Left lung (tissue), 14 donors: ENCODE results near the gene TRMT13. TPM values are rescaled to one million over a fixed set of nuclear protein-coding genes. Genes with fewer than 3 reads are reported as not detected.

Experiments used
- ATAC-seq: fragments of 200-7000 bp; cut with Tn5 transposase; one replicate; pipeline ENCODE4 v1.9.1; 2020; ENCODE audit warnings: moderate library complexity
- DNase-seq, 4 donors: peaks; one replicate each; pipeline ENCODE4 v3.0.0-alpha.2; 2013 to 2020
- H3K27ac ChIP-seq, 2 donors: fragments of 200-600 bp; sonication (generic) in 1 of 2; one replicate each; pipeline versions ENCODE4 v1.5.0 to v1.8.0; 2020 to 2021
- H3K27me3 ChIP-seq, 2 donors: fragments of 200-600 bp; sonication (generic) in 1 of 2; one replicate each; pipeline versions ENCODE4 v1.5.0 to v1.8.0; 2020 to 2021
- H3K36me3 ChIP-seq, 2 donors: fragments of 200-600 bp; sonication (generic) in 1 of 2; one replicate each; pipeline versions ENCODE4 v1.5.0 to v1.8.0; 2020 to 2021
- H3K4me1 ChIP-seq, 2 donors: fragments of 200-600 bp; one replicate each; pipeline ENCODE4 v1.8.0; 2021
- H3K4me3 ChIP-seq, 2 donors: fragments of 200-600 bp; sonication (generic) in 1 of 2; one replicate each; pipeline versions ENCODE4 v1.5.0 to v1.8.0; 2020 to 2021; ENCODE audit warnings: mild to moderate bottlenecking in 1 of 2
- H3K9me3 ChIP-seq, 2 donors: fragments of 200-600 bp; sonication (generic) in 1 of 2; one replicate each; pipeline versions ENCODE4 v1.5.0 to v1.8.0; 2020 to 2021
- intact Hi-C, 2 donors: fragments of 100-400 bp; cut with DNase I; formaldehyde crosslinking; loops; one replicate each; pipeline versions ENCODE4 v1.11.2 to v1.14.2; 2022
- long read RNA-seq, 12 donors: library from polyadenylated mRNA in 2 of 12; unstranded in 2 of 12; transcript quantifications; one replicate each; pipeline ENCODE4 v2.0.0 and lab custom pipeline, GENCODE V29; 2019 to 2026
- polyA plus RNA-seq, 6 donors: library from polyadenylated mRNA; unstranded; fragments of 120-200 nt; gene quantifications; one replicate each; pipeline ENCODE4 v1.2.1, GENCODE V29; 2013; ENCODE audit not compliant: insufficient read length in 6 of 6
- total RNA-seq, 2 donors: library from RNA; stranded (reverse); fragmentation: NEBNext Ultra II Directional; extraction: Animal tissue kit (Norgen Biotek cat#: 25700); gene quantifications; one replicate each; pipeline ENCODE4 v1.2.1, GENCODE V29; 2021
- TF ChIP-seq, protein P1 (sequence below), 2 donors: fragments of 200-600 bp; sonication (generic) in 1 of 2; IDR thresholded peaks; one replicate each; pipeline versions ENCODE4 v1.5.0 to v1.8.0; 2021; ENCODE audit warnings: antibody characterized with exemption in 2 of 2
- donor health status: DM: no; HTN: yes; CAD: no.
- donor health status: DM: no; HTN: no; CAD: no.

TRMT13 gene, protein sequence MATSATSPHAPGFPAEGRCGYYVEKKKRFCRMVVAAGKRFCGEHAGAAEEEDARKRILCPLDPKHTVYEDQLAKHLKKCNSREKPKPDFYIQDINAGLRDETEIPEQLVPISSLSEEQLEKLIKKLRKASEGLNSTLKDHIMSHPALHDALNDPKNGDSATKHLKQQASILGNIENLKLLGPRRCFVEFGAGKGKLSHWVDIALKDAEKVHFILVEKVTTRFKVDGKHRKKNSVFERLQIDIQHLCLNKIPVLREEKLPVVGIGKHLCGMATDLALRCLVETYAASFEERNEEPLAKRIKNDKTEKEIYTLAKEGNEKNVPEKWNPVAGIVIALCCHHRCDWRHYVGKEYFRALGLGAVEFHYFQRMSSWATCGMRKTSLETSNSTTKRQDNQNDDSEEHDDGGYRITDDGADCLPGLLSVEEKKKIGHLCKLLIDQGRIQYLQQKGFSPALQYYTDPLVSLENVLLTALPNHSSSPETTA
- 10 to 100 TPM in 1 of 2 donors, 1 to 10 TPM in 1; 8.9 to 13.9 TPM for total RNA-seq
- 10 to 100 TPM; 37.9 to 53.6 (median 50.1) TPM for polyA plus RNA-seq
- long read RNA-seq, donor 1, partial matches to known transcripts, result 67 of 72 reads
- long read RNA-seq, donor 1, other reads (novel, unspliced or antisense), result 0 of 72 reads
- long read RNA-seq, donor 2, partial matches to known transcripts, result 6 of 13 reads
- long read RNA-seq, donor 2, other reads (novel, unspliced or antisense), result 0 of 13 reads
- long read RNA-seq, donor 3, partial matches to known transcripts, result 7 of 12 reads
- long read RNA-seq, donor 3, other reads (novel, unspliced or antisense), result 0 of 12 reads
- long read RNA-seq, donor 4, partial matches to known transcripts, result 4 of 6 reads
- long read RNA-seq, donor 4, other reads (novel, unspliced or antisense), result 2 of 6 reads
- long read RNA-seq, donor 5, partial matches to known transcripts, result 25 of 27 reads
- long read RNA-seq, donor 5, other reads (novel, unspliced or antisense), result 0 of 27 reads
- long read RNA-seq, donor 6, partial matches to known transcripts, result 5 of 6 reads
- long read RNA-seq, donor 6, other reads (novel, unspliced or antisense), result 0 of 6 reads
- long read RNA-seq, donor 7, partial matches to known transcripts, result 15 of 16 reads
- long read RNA-seq, donor 7, other reads (novel, unspliced or antisense), result 0 of 16 reads
- long read RNA-seq, donor 8, partial matches to known transcripts, result 11 of 13 reads
- long read RNA-seq, donor 8, other reads (novel, unspliced or antisense), result 0 of 13 reads
- long read RNA-seq, donor 9, result 0 reads
- long read RNA-seq, donor 10, partial matches to known transcripts, result 2 of 4 reads
- long read RNA-seq, donor 10, other reads (novel, unspliced or antisense), result 2 of 4 reads
- long read RNA-seq, donor 11, partial matches to known transcripts, result 14 of 15 reads
- long read RNA-seq, donor 11, other reads (novel, unspliced or antisense), result 0 of 15 reads
- long read RNA-seq, donor 12, partial matches to known transcripts, result 13 of 17 reads
- long read RNA-seq, donor 12, other reads (novel, unspliced or antisense), result 0 of 17 reads

DNA sequence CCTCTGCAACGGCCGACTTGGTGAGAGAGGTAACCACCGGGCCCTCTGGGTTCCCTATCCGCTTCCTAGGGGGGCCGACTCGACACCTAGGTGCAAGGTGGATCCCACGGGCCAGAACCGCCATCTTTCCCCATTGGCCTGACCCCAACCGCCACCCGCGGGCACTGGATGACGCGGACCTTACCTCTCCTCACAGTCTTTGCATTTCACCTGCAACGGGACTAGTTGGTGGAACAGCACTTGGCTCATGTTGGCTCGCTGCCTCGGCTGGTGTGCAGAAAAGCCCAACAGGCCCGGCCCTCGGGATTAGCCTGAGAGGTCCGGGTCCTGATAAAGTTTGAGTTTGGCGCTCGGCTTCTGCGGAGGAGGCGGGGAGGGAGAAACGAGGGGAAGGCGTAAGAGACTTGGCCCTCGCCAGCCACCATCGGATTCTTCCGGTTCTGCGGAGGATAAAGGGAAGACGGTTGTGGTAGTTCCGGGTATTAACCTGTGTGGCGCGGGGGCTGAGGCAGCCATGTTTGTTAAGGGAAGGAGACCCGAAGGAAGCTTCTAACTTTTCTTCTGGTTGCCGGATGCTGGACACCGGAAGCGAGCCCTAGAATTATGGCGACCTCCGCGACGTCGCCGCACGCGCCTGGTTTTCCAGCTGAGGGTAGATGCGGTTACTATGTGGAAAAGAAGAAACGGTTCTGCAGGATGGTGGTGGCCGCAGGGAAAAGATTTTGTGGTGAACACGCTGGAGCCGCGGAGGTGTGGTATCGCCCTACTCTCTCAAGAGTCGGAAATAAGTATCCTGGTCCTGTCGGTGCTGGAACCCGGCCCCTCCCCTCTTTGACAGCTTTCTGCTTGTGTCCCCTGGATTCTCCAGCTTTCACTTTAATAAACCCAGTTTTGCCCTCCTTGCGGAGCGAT, at the start of gene TRMT13, which contains the start of gene SASS6:
Gene TRMT13, plus strand, starts transcription at position 598 of the 912 bp plus-strand sequence. Its CDS starts 6 bp downstream, at position 604.
Gene SASS6, minus strand, starts transcription at position 365 of the 912 bp plus-strand sequence. Its CDS starts 116 bp downstream, at position 249.
- ATAC-seq, result peak; percentile 99
- peak; percentile 95 to 98 (median 98) for DNase-seq
- TF ChIP-seq, protein P1, sequence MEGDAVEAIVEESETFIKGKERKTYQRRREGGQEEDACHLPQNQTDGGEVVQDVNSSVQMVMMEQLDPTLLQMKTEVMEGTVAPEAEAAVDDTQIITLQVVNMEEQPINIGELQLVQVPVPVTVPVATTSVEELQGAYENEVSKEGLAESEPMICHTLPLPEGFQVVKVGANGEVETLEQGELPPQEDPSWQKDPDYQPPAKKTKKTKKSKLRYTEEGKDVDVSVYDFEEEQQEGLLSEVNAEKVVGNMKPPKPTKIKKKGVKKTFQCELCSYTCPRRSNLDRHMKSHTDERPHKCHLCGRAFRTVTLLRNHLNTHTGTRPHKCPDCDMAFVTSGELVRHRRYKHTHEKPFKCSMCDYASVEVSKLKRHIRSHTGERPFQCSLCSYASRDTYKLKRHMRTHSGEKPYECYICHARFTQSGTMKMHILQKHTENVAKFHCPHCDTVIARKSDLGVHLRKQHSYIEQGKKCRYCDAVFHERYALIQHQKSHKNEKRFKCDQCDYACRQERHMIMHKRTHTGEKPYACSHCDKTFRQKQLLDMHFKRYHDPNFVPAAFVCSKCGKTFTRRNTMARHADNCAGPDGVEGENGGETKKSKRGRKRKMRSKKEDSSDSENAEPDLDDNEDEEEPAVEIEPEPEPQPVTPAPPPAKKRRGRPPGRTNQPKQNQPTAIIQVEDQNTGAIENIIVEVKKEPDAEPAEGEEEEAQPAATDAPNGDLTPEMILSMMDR (IDR thresholded peaks at IDR 0.05), result peak in 1 of 2 donors; percentile 32
- Histone ChIP-seq H3K27me3 (no peaks in the 10 kb centered on the region), H3K36me3 (peaks cover 0 to 12% of the 10 kb centered on the region in 2 donors), H3K4me1 (peaks cover 6 to 31% of the 10 kb centered on the region in 2 donors), H3K9me3 (no peaks in the 10 kb centered on the region), H3K4me3 (peak within 1 kb of the TSS; percentile 71 to 90), H3K27ac (peak within 1 kb of the TSS; percentile 74 to 83)
- intact Hi-C loops, result no loop called here

DNA sequence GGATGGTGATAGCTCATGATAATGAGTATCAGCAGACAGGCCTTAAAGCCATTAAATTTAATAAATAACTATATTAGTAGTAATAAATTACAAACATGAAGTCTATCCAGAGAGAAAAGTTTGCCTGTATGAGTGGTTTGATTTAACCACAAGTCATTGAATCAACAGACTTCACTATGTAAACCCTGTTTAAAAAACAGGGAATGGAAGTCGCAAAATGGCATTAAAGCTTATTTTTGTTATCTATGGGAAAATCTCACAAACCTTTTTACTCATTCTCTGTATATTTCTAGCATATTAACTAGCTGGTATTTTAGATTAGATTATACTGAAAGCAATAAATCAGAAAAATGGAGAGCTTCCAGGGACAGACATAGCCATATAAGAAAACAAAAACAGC, 45.6 kb upstream of the TRMT13 start:
- intact Hi-C loops, result no loop called here
- DNase-seq, result no peak
- Histone ChIP-seq H3K27me3 (no peaks in the 10 kb centered on the region), H3K9me3 (no peaks in the 10 kb centered on the region), H3K36me3 (peaks cover 0 to 37% of the 10 kb centered on the region in 2 donors), H3K4me3 (no peak overlapping the region), H3K4me1 (no peaks in the 10 kb centered on the region), H3K27ac (no peak overlapping the region)
- ATAC-seq, result no peak
- TF ChIP-seq, protein P1 (IDR thresholded peaks at IDR 0.05), result no peak

DNA sequence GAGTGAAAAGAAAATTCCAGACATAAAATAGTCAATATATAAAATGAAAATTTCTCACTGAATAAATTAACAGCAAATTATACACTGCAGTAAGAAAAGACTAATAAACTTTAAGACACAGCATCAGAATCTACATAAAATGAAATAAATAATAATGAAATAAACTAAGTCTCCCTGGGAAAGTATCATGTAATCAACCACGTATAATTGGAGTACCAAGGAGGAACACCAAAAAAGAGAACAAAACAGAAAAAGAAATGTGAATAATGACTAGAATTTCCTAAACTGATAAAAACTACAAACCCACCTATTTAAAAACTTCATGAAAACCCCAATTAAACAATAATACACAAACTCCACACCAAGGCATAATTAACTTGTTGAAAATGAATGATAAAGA, 43.9 kb upstream of the TRMT13 start:
- no peak for ATAC-seq
- Histone ChIP-seq H3K27me3 (no peaks in the 10 kb centered on the region), H3K27ac (no peak overlapping the region), H3K4me3 (no peak overlapping the region), H3K9me3 (no peaks in the 10 kb centered on the region), H3K36me3 (peaks cover 0 to 27% of the 10 kb centered on the region in 2 donors), H3K4me1 (no peaks in the 10 kb centered on the region)
- TF ChIP-seq, protein P1 (IDR thresholded peaks at IDR 0.05), result no peak
- intact Hi-C loops, result no loop called here
- DNase-seq, result no peak

DNA sequence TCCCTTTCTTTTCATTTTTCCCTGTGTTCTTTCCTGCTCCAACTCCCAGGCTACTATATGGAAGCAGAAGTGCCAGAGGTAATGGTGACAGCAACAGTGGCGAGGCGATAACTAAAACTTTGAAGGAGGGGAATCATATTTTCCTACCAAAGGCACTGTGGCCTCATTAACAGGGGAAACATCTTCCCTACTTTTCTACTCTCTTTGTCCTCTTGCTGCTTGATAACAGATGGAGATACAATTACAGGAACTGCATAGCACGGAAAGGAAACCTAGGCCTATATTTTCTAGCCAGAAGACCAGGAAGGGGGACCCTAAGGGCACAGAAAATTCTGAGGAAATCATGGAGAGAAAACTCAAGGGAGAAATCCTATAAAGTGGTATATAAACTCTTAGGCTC, 42.5 kb upstream of the TRMT13 start:
- TF ChIP-seq, protein P1 (IDR thresholded peaks at IDR 0.05), result no peak
- Histone ChIP-seq H3K27ac (no peak overlapping the region), H3K27me3 (no peaks in the 10 kb centered on the region), H3K36me3 (peaks cover 0 to 27% of the 10 kb centered on the region in 2 donors), H3K4me1 (no peaks in the 10 kb centered on the region), H3K4me3 (no peak overlapping the region), H3K9me3 (no peaks in the 10 kb centered on the region)
- DNase-seq, result no peak
- no peak for ATAC-seq
- intact Hi-C loops, result no loop called here
